HuH-7 (cell line): ENCODE data around the gene KBTBD12.

Experiments used
- DNase-seq: peaks from one replicate; pipeline ENCODE4 v3.0.0; 2011; ENCODE audit warnings: low spot score

KBTBD12 gene

DNA sequence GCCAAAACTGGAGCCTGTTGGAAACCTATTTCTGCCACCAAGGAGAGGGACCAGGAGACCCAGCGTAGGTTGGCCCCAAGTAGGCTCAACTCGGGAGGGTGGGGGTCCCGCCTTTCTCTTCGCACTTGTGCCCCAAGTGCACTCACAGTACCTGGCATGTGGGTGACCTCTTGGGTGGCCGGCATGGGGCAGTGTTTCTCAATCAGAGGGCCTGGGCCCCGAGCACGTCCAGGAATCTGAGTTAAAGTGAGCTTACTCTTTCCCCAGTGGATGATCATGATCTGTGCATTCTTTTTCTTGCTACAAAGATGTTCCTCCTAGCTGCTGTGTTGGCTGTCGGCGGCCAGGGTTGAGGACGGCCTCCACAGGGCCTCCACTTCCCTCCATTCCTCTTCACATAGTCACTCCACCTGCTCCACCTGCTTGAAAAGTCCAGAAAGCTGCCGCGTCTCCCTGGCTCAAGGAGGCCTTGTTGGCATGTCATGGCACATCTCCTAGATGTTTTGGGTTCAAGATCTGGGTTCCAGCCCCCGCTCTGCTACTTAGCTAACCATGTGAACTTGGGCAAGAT lies 70.7 kb downstream of the KBTBD12 start:
- no peak for DNase-seq

DNA sequence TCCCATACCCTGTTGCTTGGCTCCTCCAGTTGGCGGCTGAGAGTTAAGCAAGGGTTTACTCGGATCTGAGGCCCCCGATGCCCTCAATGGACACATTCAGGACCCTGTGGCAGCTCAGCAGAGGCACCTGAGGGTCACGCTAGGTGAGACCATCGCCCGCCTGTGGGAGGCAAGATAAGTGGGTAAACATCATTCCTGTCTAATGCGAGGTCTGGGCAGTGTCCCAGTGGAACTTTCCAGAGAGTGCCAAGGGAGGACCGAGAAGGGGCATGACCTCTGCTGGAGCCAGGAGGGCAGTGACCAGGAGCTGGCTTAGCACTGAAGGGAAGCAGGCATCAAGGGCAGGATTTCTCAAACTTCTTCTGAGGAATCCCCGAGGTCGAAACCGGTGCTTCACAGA lies 71.8 kb downstream of the KBTBD12 start:
- no peak for DNase-seq

DNA sequence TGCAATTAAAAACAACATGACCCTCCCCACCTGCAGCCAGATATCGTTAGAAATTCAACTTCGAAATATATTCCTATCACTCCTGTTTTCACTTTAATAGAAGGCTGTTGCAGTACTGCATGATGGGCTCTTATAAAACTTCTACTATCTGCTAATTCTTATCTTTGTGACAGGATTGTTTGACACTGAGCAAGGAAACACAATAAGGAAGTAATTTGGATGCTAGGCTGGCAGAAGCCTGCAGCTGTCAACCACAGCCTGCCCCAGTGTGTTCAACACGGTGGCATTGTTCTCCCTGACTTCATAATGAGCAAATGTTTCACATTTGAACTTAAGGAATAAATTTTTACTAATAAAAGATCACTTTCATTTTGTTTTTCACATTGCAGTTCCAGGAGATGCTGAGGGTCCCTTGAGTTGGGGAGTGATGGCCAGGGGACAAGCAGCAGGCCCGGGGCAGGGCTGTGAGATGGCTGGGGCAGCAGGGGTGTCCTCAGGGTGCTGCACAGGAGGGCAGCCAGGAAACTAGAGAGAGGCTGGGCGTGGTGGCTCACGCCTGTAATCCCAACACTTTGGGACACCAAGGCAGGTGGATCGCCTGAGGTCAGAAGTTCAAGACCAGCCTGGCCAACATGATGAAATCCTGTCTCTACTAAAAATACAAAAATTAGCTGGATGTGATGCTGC lies 72.4 kb downstream of the KBTBD12 start:
- no peak for DNase-seq

- DNase-seq, result no peak
Observed at GRCh38 chr3:127988770-127989557, 73.9 kb downstream of the KBTBD12 start.

DNA sequence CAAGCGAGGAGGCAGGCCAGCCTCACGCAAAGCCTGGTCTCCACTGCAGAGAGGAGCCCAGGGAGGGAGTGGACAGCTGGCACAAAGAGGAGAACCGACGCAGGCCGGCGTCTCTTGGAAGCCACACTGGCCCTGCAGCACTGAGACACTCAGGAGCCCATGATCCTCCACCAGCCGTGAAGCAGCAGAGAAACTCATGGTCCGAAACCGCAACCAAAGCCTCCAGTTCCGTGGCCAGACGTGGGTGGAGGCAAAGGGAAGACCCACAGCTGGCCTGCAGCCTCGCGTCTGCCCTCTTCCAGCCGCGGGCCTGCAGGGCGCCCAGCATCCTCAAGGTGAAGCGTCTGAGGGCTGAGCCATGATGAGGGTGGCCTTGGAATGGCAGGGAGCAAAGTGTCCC lies 75.0 kb downstream of the KBTBD12 start:
- DNase-seq, result no peak

DNA sequence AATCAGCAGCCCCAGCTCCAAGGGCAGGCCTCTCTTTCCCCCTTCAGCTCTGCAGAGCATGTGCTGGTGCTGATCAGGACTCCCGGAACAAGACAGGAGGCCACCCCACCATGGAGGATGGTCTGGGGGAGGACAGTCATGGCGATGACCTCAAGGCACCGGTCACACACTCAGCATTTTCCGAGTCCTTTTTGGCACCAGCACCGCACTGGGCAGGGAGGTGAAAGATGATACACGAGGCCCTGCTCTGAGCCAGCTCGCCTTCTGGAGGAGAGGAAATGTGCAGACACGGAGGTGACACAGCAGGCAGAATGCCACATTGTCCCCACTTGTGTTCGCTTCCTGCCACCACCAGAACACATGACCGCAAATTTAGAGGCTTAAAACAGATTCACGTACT lies 75.4 kb downstream of the KBTBD12 start:
- DNase-seq, result no peak

DNA sequence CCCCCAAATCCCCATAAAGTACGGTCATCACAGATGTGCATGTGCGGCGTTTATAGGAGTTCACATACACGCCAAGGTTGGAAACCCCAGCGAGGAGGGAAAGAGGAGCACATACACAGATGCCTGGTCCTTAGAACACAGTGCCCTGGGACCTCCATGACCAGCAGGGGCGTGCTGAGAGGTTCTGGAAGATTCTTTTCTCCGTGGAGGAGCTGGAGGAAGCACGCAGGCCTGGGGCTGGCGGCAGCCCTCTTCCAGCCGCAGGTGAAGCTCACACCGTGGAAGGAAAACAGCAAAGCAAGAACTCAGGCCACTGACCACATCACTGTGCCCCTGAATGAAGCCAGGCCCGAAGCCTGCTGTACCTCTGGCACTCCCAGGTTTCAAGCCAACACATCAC lies 76.2 kb downstream of the KBTBD12 start:
- no peak for DNase-seq

- DNase-seq, result no peak
Observed at GRCh38 chr3:127991681-127992080, 76.6 kb downstream of the KBTBD12 start.

GRCh38 chr3:127992127-127992526 lies 77.1 kb downstream of the KBTBD12 start:
- no peak for DNase-seq

GRCh38 chr3:127994011-127994410 lies 79.0 kb downstream of the KBTBD12 start:
- DNase-seq, result no peak

- no peak for DNase-seq
Observed at GRCh38 chr3:127997016-127997415, 82.0 kb downstream of the KBTBD12 start.

GRCh38 chr3:127997961-127998360 lies 82.9 kb downstream of the KBTBD12 start:
- peak; percentile 57 for DNase-seq

GRCh38 chr3:127998596-127998995 lies 83.6 kb downstream of the KBTBD12 start:
- DNase-seq, result no peak

DNA sequence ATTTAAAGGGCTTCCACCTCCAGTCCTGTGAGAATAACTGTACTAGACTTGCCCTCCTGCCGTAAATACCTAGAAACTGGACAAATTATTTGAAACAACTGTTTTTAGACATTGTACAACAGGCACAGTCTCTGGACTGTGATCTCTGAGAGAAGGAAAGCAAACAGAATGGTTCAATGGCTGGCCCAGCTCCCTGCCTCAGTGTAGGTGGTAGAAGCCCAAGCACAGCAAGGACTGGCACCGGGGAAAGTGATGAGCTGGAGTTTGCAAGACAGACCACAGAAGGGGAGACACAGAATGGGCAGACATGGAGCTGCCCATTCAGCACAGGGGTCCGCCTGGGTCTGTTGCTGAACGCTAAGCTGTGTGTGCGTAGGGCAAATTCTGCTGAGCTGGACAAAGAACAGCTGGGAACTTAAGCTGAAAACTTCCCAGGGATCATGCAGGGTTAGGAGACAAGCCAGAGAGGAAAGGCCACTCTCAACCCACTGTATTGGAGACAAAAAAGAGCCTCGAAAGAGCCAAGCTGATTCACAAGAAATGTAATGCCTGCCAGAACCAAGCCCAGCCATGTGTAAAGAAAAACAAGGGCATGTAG lies 84.6 kb downstream of the KBTBD12 start:
- DNase-seq, result no peak

DNA sequence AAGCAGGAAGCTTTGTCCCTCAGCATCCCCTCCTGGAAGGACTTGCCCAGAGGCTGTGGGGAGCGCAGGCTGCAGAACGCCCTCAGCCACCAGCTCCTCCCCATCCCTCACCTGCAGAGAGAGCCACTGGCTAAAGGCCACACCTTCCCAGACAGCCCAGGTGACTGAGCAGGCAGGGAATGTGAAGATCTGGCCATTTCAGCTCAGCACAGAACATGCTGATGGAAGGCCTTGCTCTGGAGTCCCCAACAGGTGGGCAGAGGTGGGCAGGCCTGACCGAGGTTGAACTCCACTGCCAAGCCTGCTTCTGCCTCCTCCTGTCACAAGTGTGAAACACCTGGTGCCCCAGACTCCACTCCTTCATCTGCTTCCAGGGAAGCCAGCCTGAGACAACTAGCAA lies 86.5 kb downstream of the KBTBD12 start:
- DNase-seq, result no peak

GRCh38 chr3:128004661-128005060 lies 89.6 kb downstream of the KBTBD12 start:
- no peak for DNase-seq

DNA sequence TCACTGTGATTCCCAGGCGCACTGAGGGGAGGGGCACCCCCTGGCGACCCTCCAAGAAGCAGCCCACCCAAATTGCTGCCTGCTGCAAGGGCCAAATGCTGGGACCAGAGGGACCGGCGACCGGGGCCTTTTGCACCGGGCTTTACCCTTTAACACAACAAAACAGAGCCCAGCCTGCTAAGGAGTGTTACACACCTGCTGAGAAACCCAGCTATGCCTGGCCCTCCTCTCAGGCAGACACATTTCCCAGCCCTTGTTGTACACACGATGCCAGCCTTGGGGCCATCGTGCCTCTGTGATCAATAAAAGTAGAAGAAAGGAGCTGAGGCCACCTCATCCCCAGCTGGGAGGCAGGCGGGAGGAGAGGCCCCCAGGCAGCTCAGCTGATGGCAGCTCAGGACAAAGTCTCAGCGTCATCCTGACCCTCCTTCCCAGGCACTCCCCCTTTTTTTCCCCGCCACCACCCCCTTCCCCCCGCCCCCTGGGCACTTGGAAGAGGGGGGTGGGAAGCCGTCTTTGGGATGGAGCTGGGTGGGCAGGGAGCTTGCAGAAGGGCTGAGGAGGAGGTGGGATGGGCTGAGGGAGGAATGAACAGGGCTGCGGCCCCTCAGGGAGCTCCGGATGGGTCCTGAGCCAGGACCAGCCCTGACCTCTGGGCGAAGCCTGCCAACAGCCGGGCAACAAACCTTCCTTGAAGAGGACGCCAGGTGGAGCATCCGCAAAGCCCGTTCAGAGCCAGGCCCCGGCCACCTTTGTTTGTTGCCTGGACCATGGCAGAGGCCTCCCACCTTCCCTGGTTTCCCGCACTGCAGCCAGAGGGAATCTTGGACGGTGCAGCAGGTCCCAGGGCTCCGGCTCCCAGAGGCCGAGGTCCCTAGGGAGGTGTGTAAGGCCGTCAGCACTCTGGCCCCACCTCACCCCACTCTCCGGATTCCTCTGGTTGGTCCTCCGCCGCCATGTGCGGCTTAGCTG lies 91.3 kb downstream of the KBTBD12 start:
- DNase-seq, result no peak

- no peak for DNase-seq
Observed at GRCh38 chr3:128007033-128007424, 92.0 kb downstream of the KBTBD12 start.

GRCh38 chr3:128009952-128010846 lies 95.2 kb downstream of the KBTBD12 start:
- DNase-seq, result no peak

DNA sequence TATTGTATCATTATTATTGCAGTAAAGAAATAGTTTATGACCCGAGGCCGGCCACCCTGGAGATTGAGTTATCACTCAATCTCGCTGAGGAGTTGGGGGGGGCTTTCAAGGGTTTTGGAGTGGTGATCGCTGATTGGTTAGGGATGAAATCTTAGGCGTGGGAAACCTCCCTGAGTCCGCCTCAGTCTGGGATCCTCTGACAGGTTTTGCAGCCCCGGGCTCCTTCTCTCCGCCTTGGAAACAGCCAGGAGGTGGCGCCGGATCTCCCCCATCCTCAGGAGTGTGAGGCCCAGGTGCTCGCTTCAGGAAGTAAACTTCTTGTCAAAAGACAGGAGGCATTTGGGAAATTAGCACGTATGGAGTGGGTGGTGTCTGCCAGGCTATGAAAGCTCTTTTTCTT lies 96.1 kb downstream of the KBTBD12 start:
- DNase-seq, result peak; percentile 67

DNA sequence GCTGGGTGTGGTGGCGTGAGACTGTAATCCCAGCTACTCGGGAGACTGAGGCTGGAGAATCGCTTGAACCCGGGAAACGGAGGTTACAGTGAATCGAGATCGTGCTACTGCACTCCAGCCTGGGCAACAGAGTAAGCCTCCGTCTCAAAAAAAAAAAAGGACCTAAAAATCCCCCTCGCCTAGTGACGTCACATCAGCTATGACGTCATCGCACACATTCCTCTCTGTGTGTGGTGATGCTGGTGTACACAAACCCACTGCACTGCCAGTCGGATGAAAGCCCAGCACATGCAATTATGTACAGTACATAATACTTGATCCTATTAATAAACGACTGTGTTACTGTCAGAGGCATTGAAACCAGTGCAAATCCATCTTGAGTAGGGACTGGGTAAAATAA lies 97.0 kb downstream of the KBTBD12 start:
- no peak for DNase-seq
